HG02885 (cell line): Measurements from ENCODE around the gene EXOC4.
"Not testable (repeated sequence)": the region's sequence is repeated elsewhere in the genome, so short reads cannot be mapped to it uniquely, and the experiment has no call there.

Experiments used
- ATAC-seq: cut with Tn5 transposase; IDR thresholded peaks from one replicate; pipeline ENCODE4 v1.9.1; 2021; ENCODE audit warnings: mild to moderate bottlenecking; ENCODE audit not compliant: unreplicated experiment, poor library complexity

Gene EXOC4

DNA sequence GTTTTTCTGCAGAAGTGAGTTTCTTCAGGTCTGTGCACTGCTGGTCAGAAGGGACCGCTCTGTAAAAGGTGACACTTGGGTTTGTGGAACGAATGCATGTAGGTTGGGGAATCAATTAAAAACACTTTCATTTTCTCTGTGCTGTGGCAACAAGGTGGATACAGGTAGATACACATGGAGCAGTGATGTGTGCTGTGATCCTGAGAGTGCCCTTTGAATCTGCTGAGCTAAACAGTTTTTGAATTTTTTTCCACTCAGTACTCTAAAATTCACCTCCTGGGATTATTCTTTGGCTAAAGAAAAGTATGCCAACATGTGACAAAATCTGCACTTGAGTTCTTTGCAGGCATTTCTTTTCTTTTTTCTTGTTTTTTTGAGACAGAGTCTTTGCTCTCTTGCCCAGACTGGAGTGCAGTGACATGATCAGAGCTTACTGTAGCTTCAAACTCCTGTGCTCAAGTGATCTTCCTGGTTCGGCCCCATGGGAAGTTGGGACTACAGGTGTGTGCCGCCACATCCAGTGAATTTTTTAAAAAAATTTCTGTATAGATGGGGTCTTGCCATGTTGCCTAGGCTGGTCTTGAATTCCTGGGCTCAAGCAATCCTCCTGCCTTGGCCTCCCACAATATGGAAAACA lies 338.9 kb downstream of the EXOC4 start:
- no peak for ATAC-seq

DNA sequence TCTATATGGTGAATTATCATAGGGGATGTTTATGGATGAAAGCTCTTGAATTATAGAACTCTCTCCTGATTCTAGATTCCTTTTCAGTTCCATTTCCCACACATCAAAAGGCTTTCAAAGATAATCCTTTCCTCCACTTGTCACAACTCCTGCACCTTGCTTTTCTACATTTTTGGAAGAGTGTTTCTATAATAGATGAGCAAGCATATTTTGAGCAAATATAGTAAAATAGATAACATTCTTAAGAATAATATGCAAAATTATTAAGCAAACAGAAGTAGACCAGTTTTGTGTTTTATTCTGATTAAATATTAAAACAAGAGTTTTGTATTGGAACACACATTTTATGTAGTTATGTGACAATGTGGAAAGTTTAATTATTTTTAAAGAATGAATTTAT lies 340.7 kb downstream of the EXOC4 start:
- no peak for ATAC-seq

DNA sequence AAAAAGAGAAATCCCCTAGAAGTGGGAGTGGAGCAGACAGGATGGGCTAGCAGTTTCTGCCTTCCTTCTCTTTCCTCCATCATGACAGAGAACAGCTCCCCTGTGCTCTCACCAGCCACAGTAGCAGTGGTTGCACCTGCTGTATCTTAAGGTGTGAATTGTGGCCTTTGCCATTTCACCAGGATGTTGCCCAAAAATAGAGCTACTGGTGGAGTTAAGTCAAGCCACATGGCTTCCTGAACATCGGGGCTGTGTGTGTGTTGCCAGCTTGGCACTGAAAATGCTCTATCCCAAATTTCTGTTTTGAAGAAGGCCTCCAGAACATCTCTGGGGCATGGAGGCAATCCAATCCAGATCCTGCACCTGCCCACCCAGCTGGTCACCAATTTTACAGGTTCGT lies 348.7 kb downstream of the EXOC4 start:
- ATAC-seq: no peak

DNA sequence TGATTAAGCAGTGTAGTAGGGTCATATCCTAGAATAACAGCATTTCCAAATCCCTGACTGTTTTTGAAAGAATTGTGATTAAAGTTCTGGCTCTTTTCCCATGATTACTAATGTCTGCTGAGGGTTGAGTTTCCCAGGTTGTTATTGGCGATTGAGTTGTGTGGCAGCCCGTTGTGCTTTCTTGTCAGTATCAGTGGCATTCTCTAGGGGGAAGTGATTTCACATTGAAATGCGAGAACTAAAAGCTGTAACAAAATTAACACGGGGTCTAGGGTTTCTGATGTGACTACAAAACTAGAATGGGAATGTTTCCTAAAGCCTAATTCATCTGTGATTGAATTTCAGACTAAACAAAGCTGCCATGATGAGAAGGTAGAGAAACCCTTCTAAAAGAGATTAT lies 349.4 kb downstream of the EXOC4 start:
- ATAC-seq: no peak

DNA sequence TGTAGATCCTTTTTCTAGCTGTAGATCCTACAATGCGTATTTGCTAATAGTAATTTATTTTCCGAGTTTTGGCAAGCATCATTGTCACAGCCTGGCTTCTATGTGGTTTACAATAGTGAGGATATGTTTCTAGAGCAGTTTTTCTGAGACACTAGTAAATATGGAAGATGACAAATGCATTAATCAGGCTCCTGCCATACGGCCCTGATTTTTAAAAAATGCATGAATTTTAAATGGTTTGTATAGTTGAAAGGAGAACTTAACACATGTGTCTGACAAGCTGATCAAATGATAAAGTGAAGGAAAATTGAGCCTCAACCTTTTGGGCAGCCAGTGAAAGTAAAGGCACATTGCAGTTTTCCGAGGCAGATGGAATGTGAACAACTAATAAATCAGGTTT lies 354.1 kb downstream of the EXOC4 start:
- ATAC-seq: no peak

DNA sequence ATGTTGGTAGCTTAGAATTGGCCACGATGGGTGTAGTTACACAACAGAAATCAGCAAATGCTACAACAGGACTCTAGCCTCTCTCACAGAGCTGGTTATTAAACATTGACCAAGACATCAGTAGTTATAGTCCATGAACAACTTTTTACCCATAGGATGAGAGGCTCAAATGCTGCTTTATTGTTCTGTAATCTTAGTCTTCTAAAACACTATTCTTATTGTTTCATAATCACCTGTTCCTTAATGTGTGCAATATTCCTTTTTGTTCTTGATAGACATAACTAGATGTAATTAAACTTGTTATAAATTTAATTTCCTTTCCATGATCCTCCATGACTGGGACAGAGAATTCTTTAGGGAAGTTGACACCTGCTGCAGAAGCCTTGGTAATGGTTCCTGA lies 356.9 kb downstream of the EXOC4 start:
- ATAC-seq: no peak

DNA sequence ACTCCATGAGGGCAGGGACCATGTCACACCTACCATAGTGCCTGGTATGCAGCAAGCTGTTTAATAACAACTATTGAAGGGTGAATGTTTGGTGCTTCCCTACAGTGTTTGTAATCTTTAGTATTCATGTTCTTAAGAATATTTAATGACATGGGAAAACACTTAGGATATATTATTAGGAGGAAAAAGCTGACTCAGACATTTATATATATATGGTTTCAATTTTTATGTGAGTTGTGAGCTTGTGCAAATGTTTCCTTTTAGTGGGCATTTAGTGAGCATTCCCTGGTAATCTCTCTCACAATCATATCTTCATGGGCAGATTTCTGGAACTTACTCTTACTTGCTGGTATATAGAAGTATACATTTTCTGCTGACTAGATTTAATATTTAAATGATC lies 359.1 kb downstream of the EXOC4 start:
- ATAC-seq: no peak

DNA sequence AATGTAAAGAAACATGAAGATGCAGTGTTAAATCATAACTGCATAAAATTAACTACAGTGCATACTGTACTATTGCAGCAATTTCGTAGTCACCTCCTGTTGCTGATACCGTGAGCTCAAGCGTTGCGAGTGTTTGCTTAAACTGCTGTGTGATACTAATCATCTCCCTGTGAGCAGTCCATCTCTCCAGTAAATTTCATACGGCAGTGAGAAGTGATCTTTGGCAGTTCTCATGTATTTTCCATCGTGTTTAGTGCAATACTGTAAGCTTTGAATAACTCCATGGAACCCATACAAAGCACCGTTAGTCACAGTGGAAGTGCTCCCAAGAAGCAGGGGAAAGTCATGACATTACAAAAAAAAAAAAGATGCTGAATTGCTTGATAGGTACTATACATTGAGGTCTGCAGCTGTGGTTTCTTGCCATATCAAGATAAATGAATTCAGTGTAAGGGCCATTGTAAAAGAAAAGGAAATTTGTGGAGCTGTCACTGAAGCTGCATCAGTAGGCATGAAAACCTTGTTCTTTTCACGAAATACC lies 360.4 kb downstream of the EXOC4 start:
- ATAC-seq: no peak

DNA sequence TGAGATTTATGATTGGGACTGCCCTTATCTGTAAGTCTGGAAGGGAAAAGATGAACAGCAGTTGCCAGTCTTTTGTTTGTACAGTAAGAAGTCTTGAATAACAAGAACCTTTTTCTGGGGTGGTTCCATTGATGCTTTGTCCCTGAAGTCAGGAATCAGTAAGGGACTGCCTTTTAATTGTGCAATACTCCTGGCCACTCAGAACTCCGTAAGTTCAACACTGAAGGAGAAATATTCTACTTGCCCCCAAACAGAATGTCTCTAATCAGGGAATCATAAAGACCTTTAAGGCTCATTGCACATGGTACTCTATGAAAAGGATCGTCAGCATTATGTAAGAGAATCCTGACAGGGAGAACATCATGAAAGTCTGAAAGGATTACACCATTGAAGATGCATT lies 361.4 kb downstream of the EXOC4 start:
- no peak for ATAC-seq

DNA sequence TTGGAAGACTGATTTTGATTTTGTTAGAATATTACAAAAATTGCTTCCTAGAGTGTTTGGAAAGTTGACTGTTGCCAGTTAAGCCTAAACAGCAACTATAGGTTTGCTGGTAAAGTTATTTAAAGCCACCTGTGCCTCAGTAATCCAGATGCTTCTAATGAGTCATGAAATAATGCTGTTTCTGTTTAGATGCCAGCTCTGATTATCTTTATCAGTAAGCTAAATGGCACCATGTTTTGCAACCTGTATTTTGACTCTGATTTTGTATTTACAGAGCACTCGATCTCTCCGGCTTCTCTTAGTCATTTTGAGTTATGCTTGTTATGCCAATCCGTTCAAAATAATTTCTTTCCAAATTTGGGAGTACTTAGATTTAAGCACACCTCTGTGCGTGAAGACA lies 366.1 kb downstream of the EXOC4 start:
- no peak for ATAC-seq

DNA sequence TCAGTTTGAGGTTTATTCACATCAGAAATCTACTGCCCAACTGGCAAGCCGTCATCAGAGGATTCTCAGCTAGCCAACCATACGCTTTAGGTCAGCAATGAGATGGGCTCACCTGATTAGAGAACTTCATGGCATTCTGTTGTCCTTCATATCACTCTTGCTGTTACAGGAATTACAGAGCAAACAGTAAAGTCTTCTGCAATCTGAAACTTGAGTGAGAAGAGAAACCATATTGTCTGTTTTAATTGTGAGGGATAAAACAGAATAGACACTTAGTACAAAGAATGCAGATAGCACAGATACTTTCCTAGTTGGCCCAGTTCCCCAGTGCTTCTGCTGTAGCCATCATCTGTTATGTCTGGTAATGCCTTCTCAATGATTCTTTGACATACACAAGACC lies 366.6 kb downstream of the EXOC4 start:
- ATAC-seq: no peak

DNA sequence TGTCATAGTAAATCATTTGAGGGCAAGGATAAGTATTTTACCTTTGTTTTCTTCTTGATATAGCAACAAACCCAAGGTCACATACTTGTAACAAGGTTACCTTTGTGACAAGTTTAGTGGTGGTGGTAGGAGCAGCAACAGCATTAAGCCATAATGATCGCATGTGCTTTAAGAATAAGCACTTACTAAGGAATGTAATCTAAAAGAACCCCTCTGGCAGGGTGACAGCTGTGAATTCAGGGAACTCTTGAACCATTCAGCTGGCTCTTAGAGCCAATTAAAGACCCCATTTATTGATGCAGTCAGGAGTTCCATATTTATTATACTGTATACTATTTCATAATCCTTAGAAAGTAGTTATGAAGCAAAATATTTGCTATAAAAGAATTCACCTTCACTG lies 370.8 kb downstream of the EXOC4 start:
- ATAC-seq: no peak

DNA sequence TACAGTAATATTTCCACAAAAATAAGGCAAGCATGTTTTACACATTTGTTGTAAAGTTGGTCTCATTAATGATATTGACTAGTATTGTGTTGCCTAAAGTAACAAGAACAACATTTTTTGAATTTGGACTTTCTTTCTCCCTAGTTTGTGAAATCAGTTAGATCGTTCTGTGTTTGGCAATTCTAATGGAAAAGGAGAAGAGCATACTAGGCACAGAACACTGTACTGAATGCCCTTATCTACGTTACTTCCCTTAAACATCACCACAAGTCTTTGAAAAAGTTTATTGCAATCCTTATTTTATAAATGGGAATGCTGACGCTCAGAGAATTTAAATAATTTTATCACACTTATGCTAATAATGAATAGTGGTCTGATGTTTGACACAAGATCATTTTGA lies 372.2 kb downstream of the EXOC4 start:
- ATAC-seq: no peak

DNA sequence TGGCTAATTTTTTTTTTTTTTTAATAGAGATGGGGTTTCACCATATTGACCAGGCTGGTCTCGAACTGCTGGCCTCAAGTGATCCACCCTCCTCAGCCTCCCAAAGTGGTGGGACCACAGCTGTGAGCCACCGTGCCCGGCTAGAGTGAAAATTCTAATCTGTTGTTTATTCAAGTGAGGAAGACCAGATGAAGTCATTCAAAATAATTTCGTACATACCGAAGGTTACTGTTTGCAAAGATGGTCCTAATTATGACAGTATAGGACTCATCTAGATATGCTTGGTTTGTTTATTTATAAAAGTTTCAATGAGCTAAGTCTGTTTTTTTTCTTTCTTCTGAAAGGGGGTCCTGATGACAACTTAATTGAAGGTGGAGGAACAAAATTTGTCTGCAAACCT lies 376.8 kb downstream of the EXOC4 start:
- no peak for ATAC-seq

DNA sequence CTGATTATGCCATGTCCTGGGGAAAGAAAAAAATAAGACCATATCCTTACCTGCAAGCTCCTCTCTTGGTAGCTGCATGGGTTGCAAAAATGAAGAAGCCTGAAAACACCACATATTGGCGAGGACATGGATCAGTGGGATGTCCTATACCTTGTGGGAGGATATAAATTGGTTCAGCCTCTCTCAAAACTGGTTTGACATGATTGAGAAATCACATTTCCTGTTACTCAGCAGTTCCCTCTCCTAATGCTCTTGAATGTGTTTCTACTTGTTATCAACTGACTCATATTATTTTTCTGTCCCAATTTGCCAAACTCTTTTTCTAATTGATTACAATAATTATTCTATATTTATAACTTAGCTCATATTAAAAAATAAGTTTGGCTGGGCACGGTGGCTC lies 380.2 kb downstream of the EXOC4 start:
- no peak for ATAC-seq

DNA sequence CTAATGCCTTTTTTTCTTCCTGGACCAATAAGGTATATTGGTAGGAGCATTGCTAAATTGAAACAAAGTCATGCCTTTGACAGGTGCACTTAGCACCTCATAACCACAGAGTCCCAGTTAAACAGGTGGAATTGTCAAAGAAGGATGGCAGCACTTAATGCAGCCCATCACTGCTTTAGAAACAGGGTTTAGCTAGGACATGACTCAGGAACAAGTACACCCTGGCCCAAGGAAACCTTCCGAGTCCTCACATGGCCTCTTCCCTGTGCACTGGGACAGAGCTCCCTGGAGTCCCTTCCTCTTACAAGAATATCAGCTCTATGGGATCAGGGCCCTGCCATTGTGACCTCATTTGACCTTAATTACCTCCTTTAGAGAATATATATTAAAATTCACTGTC lies 382.7 kb downstream of the EXOC4 start:
- ATAC-seq: no peak

DNA sequence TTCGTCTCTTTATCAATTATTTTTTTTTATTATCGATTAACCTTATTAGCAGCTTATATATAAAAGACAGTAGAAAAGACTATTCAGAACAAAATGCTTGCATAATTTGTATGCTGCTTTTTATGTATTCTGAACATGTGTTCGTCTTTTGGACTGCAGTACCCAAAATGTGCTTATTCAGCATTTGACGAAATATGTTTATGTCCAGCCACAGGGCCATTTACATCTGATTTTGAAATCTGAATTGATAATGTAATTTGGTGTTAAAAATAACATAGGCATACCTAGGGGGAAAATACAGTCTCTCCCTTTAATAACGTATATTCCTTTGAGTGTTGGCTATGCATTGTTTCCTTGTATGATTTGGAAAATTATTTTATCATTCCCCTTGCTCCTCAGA lies 386.0 kb downstream of the EXOC4 start:
- no peak for ATAC-seq

DNA sequence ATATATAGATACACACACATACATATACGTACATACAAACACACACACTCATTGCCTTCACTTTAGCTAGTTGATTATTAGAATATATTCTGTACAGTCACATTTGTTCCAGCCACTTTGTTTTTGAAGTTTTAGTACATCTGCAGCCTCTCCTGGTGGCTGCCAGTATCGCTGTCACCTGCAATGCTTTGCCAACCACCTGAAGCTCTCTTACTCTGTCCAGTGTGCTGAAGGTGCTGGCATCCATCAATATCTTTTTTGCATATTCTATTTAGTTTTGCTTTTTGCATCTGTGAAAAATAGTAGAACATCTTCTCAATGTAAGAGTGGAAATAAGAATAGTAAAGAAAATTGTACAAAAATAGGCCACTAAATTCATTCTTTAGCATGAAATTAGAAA lies 388.6 kb downstream of the EXOC4 start:
- no peak for ATAC-seq

DNA sequence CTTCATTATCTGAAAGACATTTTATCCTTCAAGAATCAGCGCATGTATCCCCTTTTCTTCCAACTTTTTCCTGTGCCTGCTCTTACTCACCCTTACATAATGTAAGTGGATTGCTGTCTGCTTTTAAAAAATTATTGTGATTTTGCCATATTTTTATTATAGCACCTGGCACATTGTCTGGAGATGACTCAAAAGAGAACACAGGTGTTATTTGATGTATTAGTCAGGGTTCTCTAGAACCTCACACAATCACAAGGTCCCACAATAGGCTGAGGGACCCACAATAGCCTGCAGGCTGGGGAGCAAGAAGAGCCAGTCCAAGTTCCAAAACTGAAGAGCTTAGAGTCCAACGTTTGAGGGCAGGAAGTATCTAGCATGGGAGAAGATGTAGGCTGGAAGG lies 390.0 kb downstream of the EXOC4 start:
- no peak for ATAC-seq

DNA sequence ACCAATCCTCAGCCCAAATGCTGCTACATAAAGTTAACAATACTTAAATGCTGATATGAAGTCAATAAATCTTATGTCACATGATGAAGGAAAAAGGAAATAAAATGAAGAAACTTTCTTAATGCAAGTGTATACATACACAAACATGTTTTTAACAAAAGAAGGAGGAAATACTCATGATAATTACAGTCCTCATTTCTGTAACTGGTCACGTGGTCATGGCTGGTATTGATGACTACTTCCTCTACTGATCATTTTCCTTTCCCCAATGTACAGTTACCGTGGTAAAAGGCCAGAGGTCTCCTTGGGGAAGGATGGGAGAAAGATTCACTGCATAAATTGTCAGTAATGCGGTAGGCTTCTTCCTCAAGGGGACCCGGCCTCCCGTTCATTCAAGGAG lies 390.8 kb downstream of the EXOC4 start:
- not testable (repeated sequence) for ATAC-seq

DNA sequence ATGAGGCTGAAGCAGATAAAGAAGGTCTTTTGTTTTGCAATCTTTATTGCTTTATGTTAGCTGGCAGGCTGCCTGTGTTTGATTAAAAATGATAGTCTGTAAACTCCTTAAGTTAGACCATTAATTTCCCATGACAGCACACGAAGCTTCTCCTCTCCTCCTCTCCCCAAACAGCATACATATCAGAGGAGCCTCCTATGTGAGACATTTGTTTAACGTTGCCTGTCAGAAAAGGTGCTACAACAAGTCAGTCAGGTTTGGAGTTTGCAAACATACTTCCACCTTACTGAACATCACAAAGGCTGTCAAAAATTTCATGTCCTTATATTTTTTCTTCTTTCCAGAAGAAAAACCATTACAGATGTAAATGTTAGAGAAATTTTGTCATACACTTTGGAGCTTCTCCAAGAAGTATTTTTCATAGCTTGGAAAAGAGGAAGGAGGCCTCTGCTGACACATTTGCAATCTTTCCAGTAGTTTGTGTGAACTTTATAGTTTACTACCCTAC lies 393.1 kb downstream of the EXOC4 start:
- ATAC-seq: no peak

DNA sequence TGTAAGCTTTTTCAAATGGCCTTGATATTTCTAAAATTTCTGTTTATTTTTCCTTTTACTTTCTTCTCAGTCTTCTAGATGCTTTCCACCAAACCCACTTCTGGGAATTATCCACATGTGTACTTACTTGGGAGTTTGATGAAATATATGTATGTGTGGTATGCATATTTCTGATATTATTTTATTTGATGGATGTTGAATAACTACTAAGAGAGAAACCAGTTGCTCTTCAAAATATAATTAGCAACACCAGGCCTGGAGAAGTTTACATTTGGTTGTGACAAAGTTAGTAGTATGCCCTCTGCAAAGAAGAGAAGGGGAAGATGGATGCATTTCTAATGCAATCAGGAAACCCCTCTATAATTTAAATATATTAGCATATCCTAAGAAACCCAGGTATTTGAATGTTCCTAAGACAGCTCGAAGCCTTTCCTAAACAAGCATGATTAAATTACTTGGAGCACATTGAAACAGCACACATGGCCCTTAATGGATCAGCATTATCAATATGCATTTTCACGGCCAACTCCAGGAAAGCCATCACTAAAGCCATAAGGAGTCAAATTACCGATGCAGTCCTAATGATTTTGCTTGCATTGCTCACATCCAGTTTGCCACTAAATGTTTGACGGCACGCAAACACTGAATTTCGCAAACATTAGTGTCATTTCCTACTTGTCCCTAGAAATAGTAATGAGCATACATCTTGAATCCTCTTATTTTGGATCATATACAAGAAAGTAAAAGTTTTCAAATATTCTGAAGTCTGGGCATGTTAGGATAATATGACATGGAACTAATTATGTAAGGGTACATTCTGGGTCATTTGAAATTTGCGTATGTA lies 393.8 kb downstream of the EXOC4 start:
- ATAC-seq: no peak
